Measurements from ENCODE around the gene STAT4. TPM values are rescaled to one million over a fixed set of nuclear protein-coding genes. Genes with fewer than 3 reads are reported as not detected.

The STAT4 gene
- total RNA-seq, 1 donor from 2014 or later: 2.6 TPM

- Histone ChIP-seq H3K36me3 (ENCODE audit: control insufficient read depth in 3 of 3, insufficient read depth in 3 of 3, low read length in 3 of 3) (no peaks in the 10 kb centered on the region), H3K4me3 (ENCODE audit: low read length in 3 of 3) (no peak overlapping the region), H3K27me3 (ENCODE audit: control insufficient read depth in 3 of 3, insufficient read depth in 3 of 3, low read length in 3 of 3) (no peaks in the 10 kb centered on the region), H3K9ac (ENCODE audit: low read depth in 1 of 3, low read length in 3 of 3) (no peak overlapping the region), H3K9me3 (ENCODE audit: control insufficient read depth in 3 of 3, low read length in 3 of 3) (no peaks in the 10 kb centered on the region), H3K27ac (ENCODE audit: low read depth, low read length) (peak overlapping the region; percentile 37), H3K4me1 (ENCODE audit: control insufficient read depth in 3 of 3, insufficient read depth in 3 of 3, low read length in 3 of 3) (peaks cover 12 to 25% (median 18%) of the 10 kb centered on the region in 3 donors)
These were observed 15.4 kb upstream of the STAT4 start for GRCh38 chr2:191166111-191166755.

GRCh38 chr2:191165176-191165643 lies 14.4 kb upstream of the STAT4 start:
- Histone ChIP-seq H3K27ac (ENCODE audit: low read depth, low read length) (no peak overlapping the region), H3K4me3 (ENCODE audit: low read length in 3 of 3) (no peak overlapping the region), H3K4me1 (ENCODE audit: control insufficient read depth in 3 of 3, insufficient read depth in 3 of 3, low read length in 3 of 3) (peaks cover 12 to 24% (median 18%) of the 10 kb centered on the region in 3 donors), H3K9ac (ENCODE audit: low read depth in 1 of 3, low read length in 3 of 3) (no peak overlapping the region), H3K9me3 (ENCODE audit: control insufficient read depth in 3 of 3, low read length in 3 of 3) (no peaks in the 10 kb centered on the region), H3K36me3 (ENCODE audit: control insufficient read depth in 3 of 3, insufficient read depth in 3 of 3, low read length in 3 of 3) (no peaks in the 10 kb centered on the region), H3K27me3 (ENCODE audit: control insufficient read depth in 3 of 3, insufficient read depth in 3 of 3, low read length in 3 of 3) (no peaks in the 10 kb centered on the region)

GRCh38 chr2:191158747-191159146 lies 8.0 kb upstream of the STAT4 start:
- no peaks in the 10 kb centered on the region for H3K36me3 ChIP-seq (ENCODE audit: control insufficient read depth in 3 of 3, insufficient read depth in 3 of 3, low read length in 3 of 3)
- no peak overlapping the region for H3K27ac ChIP-seq (ENCODE audit: low read depth, low read length)
- H3K9me3 ChIP-seq (ENCODE audit: control insufficient read depth in 3 of 3, low read length in 3 of 3): no peaks in the 10 kb centered on the region
- no peaks in the 10 kb centered on the region for H3K4me1 ChIP-seq (ENCODE audit: control insufficient read depth in 3 of 3, insufficient read depth in 3 of 3, low read length in 3 of 3)
- no peak overlapping the region for H3K9ac ChIP-seq (ENCODE audit: low read depth in 1 of 3, low read length in 3 of 3)
- no peak overlapping the region for H3K4me3 ChIP-seq (ENCODE audit: low read length in 3 of 3)
- H3K27me3 ChIP-seq (ENCODE audit: control insufficient read depth in 3 of 3, insufficient read depth in 3 of 3, low read length in 3 of 3): no peaks in the 10 kb centered on the region

- Histone ChIP-seq H3K4me3 (ENCODE audit: low read length in 3 of 3) (no peak overlapping the region), H3K4me1 (ENCODE audit: control insufficient read depth in 3 of 3, insufficient read depth in 3 of 3, low read length in 3 of 3) (no peaks in the 10 kb centered on the region), H3K9ac (ENCODE audit: low read depth in 1 of 3, low read length in 3 of 3) (no peak overlapping the region), H3K9me3 (ENCODE audit: control insufficient read depth in 3 of 3, low read length in 3 of 3) (no peaks in the 10 kb centered on the region), H3K27ac (ENCODE audit: low read depth, low read length) (no peak overlapping the region), H3K36me3 (ENCODE audit: control insufficient read depth in 3 of 3, insufficient read depth in 3 of 3, low read length in 3 of 3) (no peaks in the 10 kb centered on the region), H3K27me3 (ENCODE audit: control insufficient read depth in 3 of 3, insufficient read depth in 3 of 3, low read length in 3 of 3) (no peaks in the 10 kb centered on the region)
These were observed 7.4 kb upstream of the STAT4 start for GRCh38 chr2:191158193-191158592.

- Histone ChIP-seq H3K9me3 (ENCODE audit: control insufficient read depth in 3 of 3, low read length in 3 of 3) (no peaks in the 10 kb centered on the region), H3K36me3 (ENCODE audit: control insufficient read depth in 3 of 3, insufficient read depth in 3 of 3, low read length in 3 of 3) (no peaks in the 10 kb centered on the region), H3K27ac (ENCODE audit: low read depth, low read length) (no peak overlapping the region), H3K27me3 (ENCODE audit: control insufficient read depth in 3 of 3, insufficient read depth in 3 of 3, low read length in 3 of 3) (no peaks in the 10 kb centered on the region), H3K4me1 (ENCODE audit: control insufficient read depth in 3 of 3, insufficient read depth in 3 of 3, low read length in 3 of 3) (peaks cover 0 to 4% (median 4%) of the 10 kb centered on the region in 3 donors), H3K4me3 (ENCODE audit: low read length in 3 of 3) (no peak overlapping the region), H3K9ac (ENCODE audit: low read depth in 1 of 3, low read length in 3 of 3) (no peak overlapping the region)
These were observed 4.8 kb upstream of the STAT4 start for GRCh38 chr2:191155608-191156071.

- Histone ChIP-seq H3K4me1 (ENCODE audit: control insufficient read depth in 3 of 3, insufficient read depth in 3 of 3, low read length in 3 of 3) (peaks cover 0 to 9% (median 5%) of the 10 kb centered on the region in 3 donors), H3K9ac (ENCODE audit: low read depth in 1 of 3, low read length in 3 of 3) (no peak overlapping the region), H3K27ac (ENCODE audit: low read depth, low read length) (no peak overlapping the region), H3K27me3 (ENCODE audit: control insufficient read depth in 3 of 3, insufficient read depth in 3 of 3, low read length in 3 of 3) (no peaks in the 10 kb centered on the region), H3K9me3 (ENCODE audit: control insufficient read depth in 3 of 3, low read length in 3 of 3) (no peaks in the 10 kb centered on the region), H3K4me3 (ENCODE audit: low read length in 3 of 3) (no peak overlapping the region), H3K36me3 (ENCODE audit: control insufficient read depth in 3 of 3, insufficient read depth in 3 of 3, low read length in 3 of 3) (no peaks in the 10 kb centered on the region)
These were observed 2.9 kb upstream of the STAT4 start for GRCh38 chr2:191153716-191154115.

- no peaks in the 10 kb centered on the region for H3K9me3 ChIP-seq (ENCODE audit: control insufficient read depth in 3 of 3, low read length in 3 of 3)
- H3K4me1 ChIP-seq (ENCODE audit: control insufficient read depth in 3 of 3, insufficient read depth in 3 of 3, low read length in 3 of 3): peaks cover 0 to 9% (median 5%) of the 10 kb centered on the region in 3 donors
- H3K4me3 ChIP-seq (ENCODE audit: low read length in 3 of 3): no peak overlapping the region
- no peaks in the 10 kb centered on the region for H3K36me3 ChIP-seq (ENCODE audit: control insufficient read depth in 3 of 3, insufficient read depth in 3 of 3, low read length in 3 of 3)
- H3K27me3 ChIP-seq (ENCODE audit: control insufficient read depth in 3 of 3, insufficient read depth in 3 of 3, low read length in 3 of 3): no peaks in the 10 kb centered on the region
- H3K27ac ChIP-seq (ENCODE audit: low read depth, low read length): no peak overlapping the region
- no peak overlapping the region for H3K9ac ChIP-seq (ENCODE audit: low read depth in 1 of 3, low read length in 3 of 3)
These were observed 1.9 kb upstream of the STAT4 start for GRCh38 chr2:191152482-191153240.

- no peaks in the 10 kb centered on the region for H3K9me3 ChIP-seq (ENCODE audit: control insufficient read depth in 3 of 3, low read length in 3 of 3)
- H3K4me3 ChIP-seq (ENCODE audit: low read length in 3 of 3): peak overlapping the region in 2 of 3 donors; percentile 57 to 69
- no peaks in the 10 kb centered on the region for H3K36me3 ChIP-seq (ENCODE audit: control insufficient read depth in 3 of 3, insufficient read depth in 3 of 3, low read length in 3 of 3)
- H3K9ac ChIP-seq (ENCODE audit: low read depth in 1 of 3, low read length in 3 of 3): no peak overlapping the region
- H3K4me1 ChIP-seq (ENCODE audit: control insufficient read depth in 3 of 3, insufficient read depth in 3 of 3, low read length in 3 of 3): peaks cover 0 to 9% (median 5%) of the 10 kb centered on the region in 3 donors
- H3K27me3 ChIP-seq (ENCODE audit: control insufficient read depth in 3 of 3, insufficient read depth in 3 of 3, low read length in 3 of 3): no peaks in the 10 kb centered on the region
- H3K27ac ChIP-seq (ENCODE audit: low read depth, low read length): no peak overlapping the region
These were observed 537 bp upstream of the STAT4 start for GRCh38 chr2:191151331-191151730.

- Histone ChIP-seq H3K9me3 (ENCODE audit: control insufficient read depth in 3 of 3, low read length in 3 of 3) (no peaks in the 10 kb centered on the region), H3K36me3 (ENCODE audit: control insufficient read depth in 3 of 3, insufficient read depth in 3 of 3, low read length in 3 of 3) (no peaks in the 10 kb centered on the region), H3K27me3 (ENCODE audit: control insufficient read depth in 3 of 3, insufficient read depth in 3 of 3, low read length in 3 of 3) (no peaks in the 10 kb centered on the region), H3K4me1 (ENCODE audit: control insufficient read depth in 3 of 3, insufficient read depth in 3 of 3, low read length in 3 of 3) (peaks cover 0 to 9% (median 5%) of the 10 kb centered on the region in 3 donors), H3K4me3 (ENCODE audit: low read length in 3 of 3) (peak overlapping the region; percentile 57 to 71 (median 69)), H3K27ac (ENCODE audit: low read depth, low read length) (peak overlapping the region; percentile 5), H3K9ac (ENCODE audit: low read depth in 1 of 3, low read length in 3 of 3) (peak overlapping the region in 2 of 3 donors; percentile 8 to 34)
These were observed 579 bp downstream of the STAT4 start for GRCh38 chr2:191150230-191150599.

GRCh38 chr2:191149391-191149790 lies 1.4 kb downstream of the STAT4 start:
- H3K36me3 ChIP-seq (ENCODE audit: control insufficient read depth in 3 of 3, insufficient read depth in 3 of 3, low read length in 3 of 3): no peaks in the 10 kb centered on the region
- H3K9me3 ChIP-seq (ENCODE audit: control insufficient read depth in 3 of 3, low read length in 3 of 3): no peaks in the 10 kb centered on the region
- no peaks in the 10 kb centered on the region for H3K27me3 ChIP-seq (ENCODE audit: control insufficient read depth in 3 of 3, insufficient read depth in 3 of 3, low read length in 3 of 3)
- no peak overlapping the region for H3K4me3 ChIP-seq (ENCODE audit: low read length in 3 of 3)
- H3K4me1 ChIP-seq (ENCODE audit: control insufficient read depth in 3 of 3, insufficient read depth in 3 of 3, low read length in 3 of 3): peaks cover 0 to 9% (median 5%) of the 10 kb centered on the region in 3 donors
- no peak overlapping the region for H3K9ac ChIP-seq (ENCODE audit: low read depth in 1 of 3, low read length in 3 of 3)
- no peak overlapping the region for H3K27ac ChIP-seq (ENCODE audit: low read depth, low read length)

Data from skeletal muscle tissue (tissue), 4 donors.